HUES48 (cell line): ENCODE results near the gene DPYD.

Experiments used
- H3K27ac ChIP-seq: one replicate; pipeline ENCODE4 v1.7.0; 2013; ENCODE audit warnings: low read depth, low read length, inconsistent platforms
- H3K27me3 ChIP-seq: 2 replicates; pipeline ENCODE4 v1.6.1; 2013; ENCODE audit warnings: mild to moderate bottlenecking, low read length; ENCODE audit not compliant: control insufficient read depth, insufficient read depth
- H3K36me3 ChIP-seq: 2 replicates; pipeline ENCODE4 v1.6.1; 2013; ENCODE audit warnings: low read length; ENCODE audit not compliant: control insufficient read depth, insufficient read depth
- H3K4me1 ChIP-seq: 2 replicates; pipeline ENCODE4 v1.6.1; 2013; ENCODE audit warnings: mild to moderate bottlenecking, low read length; ENCODE audit not compliant: control insufficient read depth, insufficient read depth
- H3K4me3 ChIP-seq: 2 replicates; pipeline ENCODE4 v1.5.1; 2013; ENCODE audit warnings: mild to moderate bottlenecking, low read depth, low read length
- H3K9ac ChIP-seq: 2 replicates; pipeline ENCODE4 v1.6.1; 2013; ENCODE audit warnings: mild to moderate bottlenecking, low read depth, low read length, moderate library complexity
- H3K9me3 ChIP-seq: 2 replicates; pipeline ENCODE4 v1.6.1; 2013; ENCODE audit warnings: low read length; ENCODE audit not compliant: control insufficient read depth, insufficient read depth

The DPYD gene

DNA sequence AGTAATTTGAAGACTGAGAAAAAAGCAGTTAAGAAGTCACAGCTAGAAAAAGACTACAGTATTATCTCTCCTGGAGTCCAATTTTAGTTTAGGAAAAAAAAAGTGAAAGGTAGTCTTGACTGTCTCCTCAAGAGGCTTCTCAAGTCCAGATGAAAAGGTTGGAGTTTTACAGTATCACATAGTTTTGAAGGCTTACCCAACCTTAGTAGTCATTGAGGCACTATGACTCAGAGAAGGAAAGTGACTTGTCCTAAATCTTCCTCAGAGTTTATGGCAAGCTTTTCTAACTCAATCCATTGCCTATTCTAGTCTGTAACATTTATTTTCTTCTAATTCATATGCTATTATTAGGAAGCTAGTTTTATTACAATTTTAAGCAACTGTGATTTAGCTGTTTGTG is 174.9 kb downstream of the DPYD start:
- H3K36me3 ChIP-seq = no peaks in the 10 kb centered on the region
- no peaks in the 10 kb centered on the region for H3K9me3 ChIP-seq
- H3K27ac ChIP-seq = no peak overlapping the region
- no peak overlapping the region for H3K4me3 ChIP-seq
- H3K9ac ChIP-seq = no peak overlapping the region
- no peaks in the 10 kb centered on the region for H3K27me3 ChIP-seq
- peaks cover 11% of the 10 kb centered on the region for H3K4me1 ChIP-seq

DNA sequence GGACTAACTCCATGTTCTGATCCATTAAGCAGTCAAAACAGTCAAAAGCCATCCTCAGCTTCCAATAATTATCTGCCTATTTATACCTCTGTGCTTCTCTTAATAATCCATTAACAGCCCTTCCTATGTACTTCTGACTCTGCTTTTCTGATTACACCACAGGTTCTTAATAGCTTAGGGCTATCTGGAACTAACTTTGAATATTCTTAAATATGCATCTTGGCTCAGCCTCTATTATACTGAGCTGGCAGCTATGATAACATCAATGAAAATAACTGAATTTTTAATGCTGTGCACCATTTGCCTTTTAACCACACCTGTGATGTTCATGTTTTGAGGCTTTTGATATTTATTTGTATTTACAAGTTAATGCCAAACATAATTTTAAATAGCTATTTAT is 175.9 kb downstream of the DPYD start:
- Histone ChIP-seq H3K9me3 (no peaks in the 10 kb centered on the region), H3K27me3 (no peaks in the 10 kb centered on the region), H3K4me1 (peaks cover 15% of the 10 kb centered on the region), H3K36me3 (no peaks in the 10 kb centered on the region), H3K27ac (no peak overlapping the region), H3K4me3 (no peak overlapping the region), H3K9ac (no peak overlapping the region)

DNA sequence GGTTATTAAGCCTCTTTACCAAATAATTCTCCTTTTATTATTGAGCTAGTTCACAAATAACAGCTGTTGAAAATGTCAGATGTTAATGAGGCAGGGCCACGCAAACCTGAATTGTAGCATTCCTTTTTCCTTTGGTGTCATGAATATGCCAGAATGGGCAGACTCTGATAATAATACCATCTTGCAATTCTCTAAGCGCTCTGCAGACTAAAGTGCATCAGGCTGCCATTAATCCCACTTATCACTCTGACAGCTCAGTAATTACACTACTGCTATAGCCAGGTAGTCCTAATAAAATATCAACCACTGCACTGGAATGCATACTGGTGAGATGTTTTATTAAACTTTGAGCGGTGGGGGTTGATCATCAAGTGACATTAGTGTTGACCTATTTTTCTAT is 177.7 kb downstream of the DPYD start:
- peaks cover 15% of the 10 kb centered on the region for H3K4me1 ChIP-seq
- no peak overlapping the region for H3K4me3 ChIP-seq
- no peaks in the 10 kb centered on the region for H3K9me3 ChIP-seq

DNA sequence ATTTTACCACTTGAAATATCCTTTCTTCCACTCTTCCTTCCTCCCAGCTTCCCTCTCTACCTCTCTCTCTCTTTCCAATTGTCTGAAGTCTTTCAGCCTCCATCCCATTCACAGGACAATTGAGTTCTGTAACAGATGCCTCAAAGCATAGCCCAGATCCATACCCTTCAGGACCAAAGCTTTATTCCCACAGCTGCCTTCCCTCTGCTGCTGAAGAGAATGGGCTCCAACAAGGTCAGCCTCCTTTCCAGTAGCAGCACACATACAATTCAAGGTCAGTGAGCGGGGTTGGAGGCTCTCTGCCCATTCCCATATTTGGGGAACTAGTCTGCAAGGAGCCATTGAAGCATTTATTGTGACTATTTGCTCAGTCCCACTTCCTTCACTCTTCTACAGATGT is 179.9 kb downstream of the DPYD start:
- no peak overlapping the region for H3K27ac ChIP-seq
- no peak overlapping the region for H3K9ac ChIP-seq
- H3K27me3 ChIP-seq = no peaks in the 10 kb centered on the region
- H3K4me1 ChIP-seq = peaks cover 15% of the 10 kb centered on the region
- no peaks in the 10 kb centered on the region for H3K36me3 ChIP-seq
- no peak overlapping the region for H3K4me3 ChIP-seq
- H3K9me3 ChIP-seq = no peaks in the 10 kb centered on the region

More for the DNA sequence above, 177.7 kb downstream of the DPYD start:
- H3K27me3 ChIP-seq = no peaks in the 10 kb centered on the region
- no peak overlapping the region for H3K9ac ChIP-seq
- H3K27ac ChIP-seq = no peak overlapping the region
- no peaks in the 10 kb centered on the region for H3K36me3 ChIP-seq

DNA sequence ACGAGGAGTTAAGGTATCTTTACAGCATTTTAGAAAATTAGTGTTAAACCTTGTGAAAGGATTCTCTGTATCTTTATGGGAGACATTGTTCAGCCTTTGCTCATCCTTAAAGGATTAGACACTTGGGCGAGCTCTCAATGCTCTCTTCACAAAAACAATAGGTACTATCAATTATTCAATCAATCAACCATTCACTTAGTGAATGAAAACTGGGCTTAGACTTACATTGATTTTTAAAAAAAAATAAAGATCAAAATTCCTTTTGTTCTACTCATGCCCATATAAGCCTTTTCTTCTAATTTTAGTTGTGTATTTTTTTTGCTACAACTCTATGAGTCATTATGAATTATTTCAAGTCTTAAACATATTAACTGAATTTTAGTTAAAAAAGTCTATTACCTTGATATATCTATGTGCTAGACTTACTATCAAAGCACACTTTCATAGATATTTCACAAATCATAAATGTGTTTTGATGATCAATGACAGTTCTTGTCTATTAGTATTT is 181.2 kb downstream of the DPYD start:
- H3K27me3 ChIP-seq = no peaks in the 10 kb centered on the region
- H3K36me3 ChIP-seq = no peaks in the 10 kb centered on the region
- H3K4me1 ChIP-seq = peaks cover 15% of the 10 kb centered on the region
- H3K9me3 ChIP-seq = no peaks in the 10 kb centered on the region
- no peak overlapping the region for H3K27ac ChIP-seq
- no peak overlapping the region for H3K9ac ChIP-seq
- no peak overlapping the region for H3K4me3 ChIP-seq

DNA sequence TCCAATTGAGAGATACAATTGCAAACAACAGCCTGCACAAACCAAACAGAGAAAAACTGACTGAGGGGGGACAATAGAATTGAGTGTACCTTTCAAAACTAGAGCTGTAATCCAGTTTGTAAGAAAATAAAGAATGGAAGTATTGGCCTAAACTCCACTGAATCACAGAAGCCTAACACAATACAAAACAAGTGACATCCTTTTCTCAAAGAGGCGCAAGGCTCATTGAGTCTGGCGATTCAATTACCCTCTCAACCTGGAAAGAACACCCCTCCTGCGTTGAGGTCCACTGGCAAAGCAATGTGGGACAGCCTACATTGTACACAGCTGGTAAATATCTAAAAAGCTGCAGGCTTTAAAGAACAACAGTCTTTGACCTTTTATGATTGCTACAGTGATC is 182.6 kb downstream of the DPYD start:
- peaks cover 13% of the 10 kb centered on the region for H3K4me1 ChIP-seq
- H3K9me3 ChIP-seq = no peaks in the 10 kb centered on the region
- H3K4me3 ChIP-seq = no peak overlapping the region
- no peaks in the 10 kb centered on the region for H3K27me3 ChIP-seq
- H3K27ac ChIP-seq = no peak overlapping the region
- no peak overlapping the region for H3K9ac ChIP-seq
- no peaks in the 10 kb centered on the region for H3K36me3 ChIP-seq

DNA sequence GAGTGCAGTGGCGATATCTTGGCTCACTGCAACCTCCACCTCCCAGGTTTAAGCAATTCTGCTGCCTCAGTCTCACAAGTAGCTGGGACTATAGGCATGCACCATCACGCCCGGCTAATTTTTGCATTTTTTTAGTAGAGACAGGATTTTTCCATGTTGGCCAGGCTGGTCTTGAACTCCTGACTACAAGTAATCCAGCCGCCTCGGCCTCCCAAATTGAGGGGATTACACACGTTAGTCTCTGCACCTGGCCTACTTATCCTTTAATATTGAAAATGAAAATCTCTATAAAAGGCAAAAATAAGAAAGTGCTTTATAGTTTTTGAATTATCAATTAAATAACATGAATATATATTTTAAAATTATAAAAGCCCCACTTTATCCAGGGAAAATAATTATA is 190.6 kb downstream of the DPYD start:
- H3K36me3 ChIP-seq = no peaks in the 10 kb centered on the region
- H3K4me3 ChIP-seq = no peak overlapping the region
- H3K27me3 ChIP-seq = no peaks in the 10 kb centered on the region
- H3K9me3 ChIP-seq = no peaks in the 10 kb centered on the region
- no peak overlapping the region for H3K27ac ChIP-seq
- H3K9ac ChIP-seq = no peak overlapping the region
- H3K4me1 ChIP-seq = no peaks in the 10 kb centered on the region

DNA sequence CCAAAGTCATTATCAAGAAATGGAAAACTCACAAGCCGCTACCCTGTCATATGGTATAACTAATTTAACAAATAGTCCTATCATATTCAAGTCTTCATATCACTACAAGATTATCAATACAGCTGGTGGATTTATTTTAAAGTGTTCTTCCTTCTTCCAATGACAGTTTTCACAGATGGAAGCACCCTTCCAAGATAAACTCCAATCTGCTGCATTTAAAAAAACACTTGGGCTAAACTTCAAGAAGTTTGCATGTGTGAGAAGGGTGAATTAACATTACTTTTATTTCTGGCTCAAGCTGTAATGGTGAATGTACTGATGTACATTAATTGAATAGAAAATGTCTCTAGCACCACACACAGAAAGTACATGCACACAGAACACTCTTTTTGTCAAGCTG is 192.4 kb downstream of the DPYD start:
- H3K9ac ChIP-seq = no peak overlapping the region
- H3K4me1 ChIP-seq = no peaks in the 10 kb centered on the region
- H3K27me3 ChIP-seq = no peaks in the 10 kb centered on the region
- no peak overlapping the region for H3K4me3 ChIP-seq
- no peaks in the 10 kb centered on the region for H3K36me3 ChIP-seq
- H3K9me3 ChIP-seq = no peaks in the 10 kb centered on the region
- H3K27ac ChIP-seq = no peak overlapping the region

DNA sequence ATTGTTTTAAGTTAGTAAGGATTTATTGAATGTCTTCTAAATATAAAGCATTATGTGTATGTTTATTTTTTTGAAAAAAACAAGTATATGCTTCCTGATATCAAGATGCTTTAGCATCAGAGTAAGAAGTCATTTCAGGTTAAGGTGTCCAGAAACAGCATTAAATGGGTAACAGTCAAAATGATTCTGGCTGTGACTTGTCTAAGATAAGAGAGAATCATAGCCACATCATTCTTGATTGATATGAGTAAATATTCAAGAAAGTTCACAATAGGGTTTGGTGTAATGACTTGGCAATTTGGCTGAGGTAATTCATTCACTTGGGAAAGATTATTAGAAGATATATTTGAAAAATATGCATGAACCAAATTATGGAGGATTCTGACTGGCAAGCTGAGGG is 193.8 kb downstream of the DPYD start:
- no peaks in the 10 kb centered on the region for H3K27me3 ChIP-seq
- H3K4me3 ChIP-seq = no peak overlapping the region
- H3K9ac ChIP-seq = no peak overlapping the region
- no peak overlapping the region for H3K27ac ChIP-seq
- H3K9me3 ChIP-seq = no peaks in the 10 kb centered on the region
- no peaks in the 10 kb centered on the region for H3K36me3 ChIP-seq
- no peaks in the 10 kb centered on the region for H3K4me1 ChIP-seq

DNA sequence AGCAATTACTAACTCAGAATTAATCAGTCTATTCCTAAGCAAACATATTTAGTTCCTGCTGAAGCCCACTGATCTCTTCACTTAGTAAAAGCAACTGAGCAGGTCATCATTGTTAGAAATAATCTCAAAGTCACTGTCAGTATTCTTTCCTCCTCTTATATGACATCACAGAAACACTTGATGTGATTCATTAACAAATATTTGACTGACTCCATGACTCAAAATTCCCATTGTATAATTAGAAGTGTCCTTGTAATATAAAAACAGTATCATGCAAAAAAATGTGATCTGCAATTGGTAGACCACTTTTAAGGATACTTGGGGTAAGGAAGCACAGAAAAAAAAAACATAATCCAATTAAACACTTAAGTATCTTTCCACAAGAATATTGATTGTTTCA is 194.4 kb downstream of the DPYD start:
- no peak overlapping the region for H3K4me3 ChIP-seq
- no peaks in the 10 kb centered on the region for H3K27me3 ChIP-seq
- no peaks in the 10 kb centered on the region for H3K4me1 ChIP-seq
- H3K36me3 ChIP-seq = no peaks in the 10 kb centered on the region
- no peak overlapping the region for H3K9ac ChIP-seq
- no peak overlapping the region for H3K27ac ChIP-seq
- no peaks in the 10 kb centered on the region for H3K9me3 ChIP-seq

DNA sequence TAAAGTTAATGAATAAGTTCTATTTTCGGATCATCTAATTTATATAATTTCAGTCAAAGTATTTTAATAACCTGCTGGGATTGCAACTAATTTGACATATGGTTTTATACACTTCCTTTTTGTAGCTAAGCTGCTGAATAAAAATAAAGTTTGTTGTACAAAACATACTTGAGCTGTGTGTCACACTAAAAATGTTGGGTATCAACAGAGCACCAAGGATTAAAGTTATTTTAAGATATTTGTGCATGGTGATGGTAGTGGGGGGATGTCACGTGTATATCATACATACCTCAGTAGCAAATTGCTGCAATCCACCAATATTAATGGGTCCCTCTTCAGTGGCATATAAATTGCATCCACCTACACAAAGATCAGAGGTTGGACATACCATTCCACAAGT is 199.6 kb downstream of the DPYD start:
- Histone ChIP-seq H3K4me3 (no peak overlapping the region), H3K27ac (no peak overlapping the region), H3K27me3 (no peaks in the 10 kb centered on the region), H3K9me3 (no peaks in the 10 kb centered on the region), H3K9ac (no peak overlapping the region), H3K4me1 (no peaks in the 10 kb centered on the region), H3K36me3 (no peaks in the 10 kb centered on the region)

DNA sequence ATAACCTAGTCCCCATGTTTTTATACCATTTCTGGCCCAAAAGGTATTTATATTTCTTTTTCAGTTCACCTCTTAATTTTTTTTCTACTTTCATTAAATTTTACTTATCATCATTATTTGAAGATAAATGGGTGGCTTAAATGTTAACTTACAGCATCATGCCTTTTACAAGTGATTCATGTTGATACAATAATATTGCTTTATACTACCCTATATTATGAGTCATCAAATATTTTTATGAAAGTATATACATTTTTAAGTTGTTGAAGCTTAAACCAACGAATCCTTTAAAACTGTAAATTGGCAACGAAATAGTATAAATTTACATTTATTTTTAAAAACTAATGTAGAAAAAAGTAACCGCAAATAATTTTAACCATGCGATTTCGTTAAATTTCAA is 207.9 kb downstream of the DPYD start:
- no peaks in the 10 kb centered on the region for H3K36me3 ChIP-seq
- no peak overlapping the region for H3K27ac ChIP-seq
- no peaks in the 10 kb centered on the region for H3K27me3 ChIP-seq
- no peaks in the 10 kb centered on the region for H3K9me3 ChIP-seq
- no peaks in the 10 kb centered on the region for H3K4me1 ChIP-seq
- no peak overlapping the region for H3K9ac ChIP-seq
- H3K4me3 ChIP-seq = no peak overlapping the region
